ENCODE data around the gene KLHL26. TPM values are rescaled to one million over a fixed set of nuclear protein-coding genes. Genes with fewer than 3 reads are reported as not detected.

KLHL26 gene
- polyA plus RNA-seq, 2 of the 4 experiments (the other 2 are of a cell fraction) = 1.1 to 2.0 TPM

DNA sequence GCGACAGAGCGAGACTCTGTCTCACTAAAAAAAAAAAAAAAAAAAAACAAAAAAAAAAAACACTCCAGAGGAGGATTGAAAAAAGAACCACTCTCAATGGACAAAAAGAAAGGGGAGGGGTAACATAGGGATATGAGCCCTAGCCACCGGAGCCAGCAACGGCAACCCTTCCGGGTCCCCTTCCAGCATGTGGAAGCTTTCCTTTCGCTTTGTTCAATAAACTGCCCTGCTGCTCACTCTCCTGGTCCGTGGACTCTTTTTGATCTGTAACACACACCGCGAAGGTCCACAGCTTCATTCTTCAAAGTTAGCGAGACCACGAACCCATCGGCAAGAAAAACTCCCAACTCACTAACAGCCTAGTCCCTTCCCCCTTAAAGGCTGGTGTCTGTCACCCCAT lies 49.3 kb upstream of the KLHL26 start (continued):
- TF ChIP-seq, protein P1, sequence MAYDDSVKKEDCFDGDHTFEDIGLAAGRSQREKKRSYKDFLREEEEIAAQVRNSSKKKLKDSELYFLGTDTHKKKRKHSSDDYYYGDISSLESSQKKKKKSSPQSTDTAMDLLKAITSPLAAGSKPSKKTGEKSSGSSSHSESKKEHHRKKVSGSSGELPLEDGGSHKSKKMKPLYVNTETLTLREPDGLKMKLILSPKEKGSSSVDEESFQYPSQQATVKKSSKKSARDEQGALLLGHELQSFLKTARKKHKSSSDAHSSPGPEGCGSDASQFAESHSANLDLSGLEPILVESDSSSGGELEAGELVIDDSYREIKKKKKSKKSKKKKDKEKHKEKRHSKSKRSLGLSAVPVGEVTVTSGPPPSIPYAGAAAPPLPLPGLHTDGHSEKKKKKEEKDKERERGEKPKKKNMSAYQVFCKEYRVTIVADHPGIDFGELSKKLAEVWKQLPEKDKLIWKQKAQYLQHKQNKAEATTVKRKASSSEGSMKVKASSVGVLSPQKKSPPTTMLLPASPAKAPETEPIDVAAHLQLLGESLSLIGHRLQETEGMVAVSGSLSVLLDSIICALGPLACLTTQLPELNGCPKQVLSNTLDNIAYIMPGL (CRISPR knock-in tag; IDR thresholded peaks at IDR 0.05; ENCODE audit: borderline replicate concordance) = no peak

DNA sequence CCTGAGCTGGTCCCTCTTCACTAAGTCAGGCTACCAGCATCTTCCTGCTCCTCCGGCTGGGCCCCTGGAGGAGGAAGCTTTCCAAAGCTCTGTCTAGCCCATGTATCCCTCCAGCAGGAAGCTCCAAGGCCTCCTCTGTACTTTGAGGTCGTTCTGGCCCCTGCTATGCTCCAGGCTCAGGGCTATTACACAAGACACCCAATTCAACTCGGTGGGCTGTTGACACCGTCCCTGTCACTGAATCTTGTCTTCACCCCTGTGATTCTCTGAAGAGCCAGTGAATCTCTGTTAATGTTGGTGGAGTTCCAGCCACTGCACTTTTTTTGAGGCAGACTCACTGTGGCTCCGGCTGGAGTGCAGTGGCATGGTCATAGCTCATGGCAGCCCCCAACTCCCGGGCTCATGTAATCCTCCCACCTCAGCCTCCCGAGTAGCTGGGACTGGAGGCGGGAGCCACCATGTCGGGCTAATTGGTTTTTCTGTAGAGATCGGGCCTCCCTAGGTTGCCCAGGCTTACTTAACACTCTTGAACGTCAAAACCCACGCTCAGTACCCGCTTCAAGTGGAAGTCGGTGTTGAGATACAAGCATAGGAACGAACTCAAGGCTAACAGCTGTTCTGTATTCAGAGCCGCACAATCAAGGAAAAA lies 48.7 kb upstream of the KLHL26 start:
- ATAC-seq (peak in 1 of 2 experiments; percentile 4; a peak in 1 of 6 replicates), FAIRE-seq (no peak), DNase-seq (ENCODE audit: low read depth in 1 of 2, low spot score in 1 of 2) (no peak)
- CTCF ChIA-PET = interaction anchor here (0.7 to 3.6 kb wide), 24 partner anchors 8 to 261 kb away, joined by 3 to 22 read pairs (median 6); partner anchors contain the start of genes FKBP8 and UBA52
- POLR2A ChIA-PET = interaction anchor here (3.1 kb wide), 1 partner anchor 16 kb away, joined by 31 read pairs; the partner anchor contains the start of gene UBA52
- TF ChIP-seq GATA3 (IDR thresholded peaks at IDR 0.05; ENCODE audit: borderline replicate concordance) (no peak), TP53 (CRISPR knock-in tag; IDR thresholded peaks at IDR 0.05) (no peak), CBX2 (IDR thresholded peaks at IDR 0.05; ENCODE audit: borderline replicate concordance, low read depth) (no peak), FOSL2 (IDR thresholded peaks at IDR 0.05) (no peak), FOSL2 (CRISPR knock-in tag; IDR thresholded peaks at IDR 0.05) (no peak), RCOR1 (IDR thresholded peaks at IDR 0.05; ENCODE audit: low read depth, low read length) (no peak)
- TF ChIP-seq, protein P2, sequence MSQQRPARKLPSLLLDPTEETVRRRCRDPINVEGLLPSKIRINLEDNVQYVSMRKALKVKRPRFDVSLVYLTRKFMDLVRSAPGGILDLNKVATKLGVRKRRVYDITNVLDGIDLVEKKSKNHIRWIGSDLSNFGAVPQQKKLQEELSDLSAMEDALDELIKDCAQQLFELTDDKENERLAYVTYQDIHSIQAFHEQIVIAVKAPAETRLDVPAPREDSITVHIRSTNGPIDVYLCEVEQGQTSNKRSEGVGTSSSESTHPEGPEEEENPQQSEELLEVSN (IDR thresholded peaks at IDR 0.05; ENCODE audit: borderline replicate concordance, low read depth) = no peak
- 34% methylated on average over 16 of the region's 16 CpGs for WGBS (ENCODE audit: missing lambda C conversion rate)
- Histone ChIP-seq H3K9me3 (no peaks in the 10 kb centered on the region), H3K27ac (peak overlapping the region; percentile 100), H3K4me3 (peak overlapping the region; percentile 96), H3K4me1 (peaks cover 8% of the 10 kb centered on the region; the same call in 1 of the 3 replicates), H3K4me2 (peak overlapping the region; percentile 100)

DNA sequence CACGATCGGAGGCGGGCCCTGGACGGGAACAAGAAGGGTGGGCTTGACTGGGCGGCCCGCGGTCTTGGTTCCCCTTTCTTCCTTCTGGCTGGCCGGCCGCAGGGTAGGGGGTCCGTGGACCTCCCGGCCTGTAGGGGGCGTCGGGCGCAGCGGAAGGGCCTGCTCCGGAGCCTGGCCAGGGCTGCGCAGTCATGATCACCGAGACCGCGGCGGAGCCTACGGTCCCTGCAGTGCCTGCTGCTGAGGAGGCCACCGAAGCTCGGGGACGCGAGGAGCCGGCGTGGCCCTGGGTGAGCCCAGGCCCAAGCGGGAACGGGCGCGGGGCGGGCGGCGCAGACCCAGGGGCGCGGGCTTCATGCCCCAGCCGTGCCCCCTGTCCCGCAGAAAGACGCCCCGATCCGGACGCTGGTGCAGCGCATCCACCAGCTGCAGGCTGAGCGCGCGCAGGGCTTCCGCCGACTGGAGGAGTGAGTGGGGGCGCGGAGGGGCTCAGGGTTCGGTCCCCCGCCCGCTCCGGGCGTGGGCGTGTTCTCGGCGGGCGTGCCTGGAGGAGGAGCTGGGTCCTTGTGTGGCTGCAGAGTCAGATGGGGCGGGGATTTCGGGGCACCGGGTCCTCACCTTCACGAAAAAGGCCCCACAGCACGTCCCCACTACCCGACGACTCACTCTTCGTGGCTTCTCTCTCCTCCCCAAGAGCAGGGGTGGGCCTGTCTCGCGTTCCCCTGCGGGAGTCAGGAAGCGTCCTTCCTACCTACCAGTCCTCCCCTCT lies 48.0 kb upstream of the KLHL26 start, which contains the start of gene REX1BD:
Gene REX1BD, plus strand, starts transcription at position 188 of the 769 bp plus-strand sequence. Its CDS starts 4 bp downstream, at position 192.
- WGBS (ENCODE audit: missing lambda C conversion rate) = 0% methylated on average over 9 of the region's 72 CpGs
- Histone ChIP-seq H3K4me1 (peaks cover 9% of the 10 kb centered on the region; the same call in 1 of the 3 replicates), H3K27ac (peak within 1 kb of the TSS; percentile 100), H3K4me2 (peak within 1 kb of the TSS; percentile 100), H3K4me3 (peak within 1 kb of the TSS; percentile 96), H3K9me3 (no peaks in the 10 kb centered on the region)
- peak; percentile 75 to 85 for ATAC-seq
- peak in 1 of 2 experiments; percentile 83 for DNase-seq (ENCODE audit: low read depth in 1 of 2, low spot score in 1 of 2)
- POLR2A ChIA-PET = interaction anchor here (0.5 to 3.1 kb wide), 11 partner anchors 10 to 331 kb away, joined by 3 to 31 read pairs (median 3); partner anchors contain the start of genes COPE, DDX49, ELL and TMEM59L
- CTCF ChIA-PET = interaction anchor here (0.5 to 3.6 kb wide), 49 partner anchors 9 to 398 kb away, joined by 3 to 22 read pairs (median 4); partner anchors contain the start of genes ELL, FKBP8, TMEM59L and UBA52
- FAIRE-seq = no peak
- TF ChIP-seq SMC3 (IDR thresholded peaks at IDR 0.05) = 0 out of 3 replicates have a peak, but pooled peaks have one; percentile 9
- TF ChIP-seq PHF8 (IDR thresholded peaks at IDR 0.05; ENCODE audit: borderline replicate concordance, low read depth) = peak; percentile 44; the same call in 1 of the 2 replicates
- no peak for TF ChIP-seq ZNF302 (CRISPR knock-in tag; IDR thresholded peaks at IDR 0.05)
- no peak for TF ChIP-seq BHLHE40 (IDR thresholded peaks at IDR 0.05; ENCODE audit: low read depth, low read length)
- TF ChIP-seq HDAC2 (IDR thresholded peaks at IDR 0.05) = no peak
- TF ChIP-seq KDM5A (IDR thresholded peaks at IDR 0.05) = no peak
- TF ChIP-seq, protein P3, sequence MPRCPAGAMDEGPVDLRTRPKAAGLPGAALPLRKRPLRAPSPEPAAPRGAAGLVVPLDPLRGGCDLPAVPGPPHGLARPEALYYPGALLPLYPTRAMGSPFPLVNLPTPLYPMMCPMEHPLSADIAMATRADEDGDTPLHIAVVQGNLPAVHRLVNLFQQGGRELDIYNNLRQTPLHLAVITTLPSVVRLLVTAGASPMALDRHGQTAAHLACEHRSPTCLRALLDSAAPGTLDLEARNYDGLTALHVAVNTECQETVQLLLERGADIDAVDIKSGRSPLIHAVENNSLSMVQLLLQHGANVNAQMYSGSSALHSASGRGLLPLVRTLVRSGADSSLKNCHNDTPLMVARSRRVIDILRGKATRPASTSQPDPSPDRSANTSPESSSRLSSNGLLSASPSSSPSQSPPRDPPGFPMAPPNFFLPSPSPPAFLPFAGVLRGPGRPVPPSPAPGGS (IDR thresholded peaks at IDR 0.05) = peak; percentile 60; the same call in 1 of the 3 replicates
- TF ChIP-seq GATA3 (IDR thresholded peaks at IDR 0.05; ENCODE audit: borderline replicate concordance) = no peak
- TF ChIP-seq, protein P4, sequence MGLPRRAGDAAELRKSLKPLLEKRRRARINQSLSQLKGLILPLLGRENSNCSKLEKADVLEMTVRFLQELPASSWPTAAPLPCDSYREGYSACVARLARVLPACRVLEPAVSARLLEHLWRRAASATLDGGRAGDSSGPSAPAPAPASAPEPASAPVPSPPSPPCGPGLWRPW (IDR thresholded peaks at IDR 0.05) = no peak
- TF ChIP-seq, protein P1 (CRISPR knock-in tag; IDR thresholded peaks at IDR 0.05; ENCODE audit: borderline replicate concordance) = peak; percentile 76; the same call in 1 of the 2 replicates
- peak; percentile 48 to 70; a peak in 4 of 5 replicates for TF ChIP-seq JUN (IDR thresholded peaks at IDR 0.05)
- TF ChIP-seq FOSB (CRISPR knock-in tag; IDR thresholded peaks at IDR 0.05) = no peak
- no peak for TF ChIP-seq MAFK (IDR thresholded peaks at IDR 0.05; ENCODE audit: partially characterized antibody)
- TF ChIP-seq, protein P5, sequence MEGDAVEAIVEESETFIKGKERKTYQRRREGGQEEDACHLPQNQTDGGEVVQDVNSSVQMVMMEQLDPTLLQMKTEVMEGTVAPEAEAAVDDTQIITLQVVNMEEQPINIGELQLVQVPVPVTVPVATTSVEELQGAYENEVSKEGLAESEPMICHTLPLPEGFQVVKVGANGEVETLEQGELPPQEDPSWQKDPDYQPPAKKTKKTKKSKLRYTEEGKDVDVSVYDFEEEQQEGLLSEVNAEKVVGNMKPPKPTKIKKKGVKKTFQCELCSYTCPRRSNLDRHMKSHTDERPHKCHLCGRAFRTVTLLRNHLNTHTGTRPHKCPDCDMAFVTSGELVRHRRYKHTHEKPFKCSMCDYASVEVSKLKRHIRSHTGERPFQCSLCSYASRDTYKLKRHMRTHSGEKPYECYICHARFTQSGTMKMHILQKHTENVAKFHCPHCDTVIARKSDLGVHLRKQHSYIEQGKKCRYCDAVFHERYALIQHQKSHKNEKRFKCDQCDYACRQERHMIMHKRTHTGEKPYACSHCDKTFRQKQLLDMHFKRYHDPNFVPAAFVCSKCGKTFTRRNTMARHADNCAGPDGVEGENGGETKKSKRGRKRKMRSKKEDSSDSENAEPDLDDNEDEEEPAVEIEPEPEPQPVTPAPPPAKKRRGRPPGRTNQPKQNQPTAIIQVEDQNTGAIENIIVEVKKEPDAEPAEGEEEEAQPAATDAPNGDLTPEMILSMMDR (IDR thresholded peaks at IDR 0.05) = peak; percentile 74
- TF ChIP-seq POLR2A (IDR thresholded peaks at IDR 0.05; ENCODE audit: low read length) = peak; percentile 80
- TF ChIP-seq HEYL (CRISPR knock-in tag; IDR thresholded peaks at IDR 0.05) = no peak
- TF ChIP-seq, protein P6, sequence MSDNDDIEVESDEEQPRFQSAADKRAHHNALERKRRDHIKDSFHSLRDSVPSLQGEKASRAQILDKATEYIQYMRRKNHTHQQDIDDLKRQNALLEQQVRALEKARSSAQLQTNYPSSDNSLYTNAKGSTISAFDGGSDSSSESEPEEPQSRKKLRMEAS (IDR thresholded peaks at IDR 0.05) = peak; percentile 35; the same call in 1 of the 2 replicates
- no peak for TF ChIP-seq CBX8 (IDR thresholded peaks at IDR 0.05)
- 0 out of 2 replicates have a peak, but pooled peaks have one; percentile 7 for TF ChIP-seq NFE2L2 (conservative IDR thresholded peaks at IDR 0.05; ENCODE audit: low read length)

Measured in A549 (cell line).